Mucosa of descending colon (tissue), 3 donors: Measurements from ENCODE around the gene TBC1D13. TPM values are rescaled to one million over a fixed set of nuclear protein-coding genes. Genes with fewer than 3 reads are reported as not detected.

Experiments
- ATAC-seq: fragments of 200-7000 bp; cut with Tn5 transposase; one replicate; pipeline ENCODE4 v1.9.1; 2020; ENCODE audit warnings: mild to moderate bottlenecking, moderate library complexity
- DNase-seq, 3 donors: peaks; one replicate each; pipeline ENCODE4 v3.0.0-alpha.2; 2020
- H3K36me3 ChIP-seq: fragments of 200-600 bp; one replicate; pipeline ENCODE4 v1.8.0; 2021; ENCODE audit warnings: low read depth, mild to moderate bottlenecking
- H3K4me1 ChIP-seq: fragments of 200-600 bp; one replicate; pipeline ENCODE4 v1.8.0; 2021; ENCODE audit warnings: low read depth, mild to moderate bottlenecking
- H3K4me3 ChIP-seq: fragments of 200-600 bp; one replicate; pipeline ENCODE4 v1.8.0; 2021; ENCODE audit warnings: mild to moderate bottlenecking
- H3K9me3 ChIP-seq: fragments of 200-600 bp; one replicate; pipeline ENCODE4 v1.8.0; 2021; ENCODE audit warnings: mild to moderate bottlenecking
- intact Hi-C, 2 donors: fragments of 100-400 bp; cut with DNase I in 1 of 2; cut with micrococcal nuclease in 1 of 2; formaldehyde crosslinking; loops; one replicate each; pipeline versions ENCODE4 v1.11.0 to v1.11.1; 2022; cut with DNase I, micrococcal nuclease
- total RNA-seq, 3 donors: library from RNA; stranded (reverse); fragmentation: NEBNext Ultra II Directional in 2 of 3; extraction: Animal tissue kit (Norgen Biotek cat#: 25700) in 2 of 3; gene quantifications; one replicate each; pipeline versions ENCODE4 v1.2.1 to v1.2.4, GENCODE V29; 2021 to 2023
- TF ChIP-seq, protein P1 (sequence below): fragments of 200-600 bp; IDR thresholded peaks from one replicate; pipeline ENCODE4 v1.8.0; 2022; ENCODE audit warnings: antibody characterized with exemption, mild to moderate bottlenecking
- donor health status: DM: no; HTN: no; CAD: no; lungs with moderate emphysema.
- donor health status: DM: no; HTN: no; CAD: no.
- donor health status: DM: no; HTN: yes; CAD: no.

Gene TBC1D13
- total RNA-seq, 3 donors from 2014 or later, result 20.6 to 30.6 (median 25.9) TPM

DNA sequence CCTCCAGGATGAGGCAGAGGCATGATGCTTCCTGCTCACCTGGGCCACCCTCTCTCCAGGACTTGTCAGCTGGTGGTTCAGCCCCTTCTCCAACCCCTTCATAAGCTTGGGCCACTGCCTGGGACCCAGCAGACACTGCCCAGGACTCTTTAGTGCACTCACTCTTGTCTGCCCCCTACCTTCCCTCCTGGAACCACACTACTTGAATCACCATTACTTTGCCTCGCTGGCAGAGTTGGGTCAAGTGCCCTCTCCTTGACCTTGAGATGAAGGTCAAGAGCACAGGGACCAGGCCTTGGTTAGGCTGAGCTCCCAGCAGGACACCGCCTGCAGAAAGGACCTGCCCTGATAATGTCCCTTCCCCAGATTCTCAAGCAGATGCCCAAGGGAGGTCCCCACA lies 22.8 kb downstream of the TBC1D13 start:
- H3K4me1 ChIP-seq, result no peaks in the 10 kb centered on the region
- H3K4me3 ChIP-seq, result no peak overlapping the region
- intact Hi-C loops, result no loop called here
- H3K9me3 ChIP-seq, result no peaks in the 10 kb centered on the region
- ATAC-seq (no peak), DNase-seq (no peak)
- H3K36me3 ChIP-seq, result peaks cover 7% of the 10 kb centered on the region
- TF ChIP-seq, protein P1, sequence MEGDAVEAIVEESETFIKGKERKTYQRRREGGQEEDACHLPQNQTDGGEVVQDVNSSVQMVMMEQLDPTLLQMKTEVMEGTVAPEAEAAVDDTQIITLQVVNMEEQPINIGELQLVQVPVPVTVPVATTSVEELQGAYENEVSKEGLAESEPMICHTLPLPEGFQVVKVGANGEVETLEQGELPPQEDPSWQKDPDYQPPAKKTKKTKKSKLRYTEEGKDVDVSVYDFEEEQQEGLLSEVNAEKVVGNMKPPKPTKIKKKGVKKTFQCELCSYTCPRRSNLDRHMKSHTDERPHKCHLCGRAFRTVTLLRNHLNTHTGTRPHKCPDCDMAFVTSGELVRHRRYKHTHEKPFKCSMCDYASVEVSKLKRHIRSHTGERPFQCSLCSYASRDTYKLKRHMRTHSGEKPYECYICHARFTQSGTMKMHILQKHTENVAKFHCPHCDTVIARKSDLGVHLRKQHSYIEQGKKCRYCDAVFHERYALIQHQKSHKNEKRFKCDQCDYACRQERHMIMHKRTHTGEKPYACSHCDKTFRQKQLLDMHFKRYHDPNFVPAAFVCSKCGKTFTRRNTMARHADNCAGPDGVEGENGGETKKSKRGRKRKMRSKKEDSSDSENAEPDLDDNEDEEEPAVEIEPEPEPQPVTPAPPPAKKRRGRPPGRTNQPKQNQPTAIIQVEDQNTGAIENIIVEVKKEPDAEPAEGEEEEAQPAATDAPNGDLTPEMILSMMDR, result no peak

DNA sequence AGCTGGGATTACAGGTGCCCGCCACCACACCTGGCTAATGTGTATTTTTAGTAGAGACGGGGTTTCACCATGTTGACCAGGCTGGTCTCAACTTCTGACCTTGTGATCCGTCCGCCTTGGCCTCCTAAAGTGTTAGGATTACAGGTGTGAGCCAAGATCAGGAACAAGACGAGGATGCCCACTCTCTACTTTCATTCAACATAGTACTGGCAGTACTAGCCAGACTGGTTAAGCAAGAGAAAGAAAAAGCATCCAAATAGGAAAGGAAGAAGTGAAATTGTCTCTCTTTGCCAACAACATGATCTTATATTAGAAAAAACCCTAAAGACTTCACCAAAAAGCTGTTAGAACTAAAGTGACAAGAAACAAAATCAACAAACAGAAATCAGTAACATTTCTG lies 23.8 kb downstream of the TBC1D13 start:
- TF ChIP-seq, protein P1, result no peak
- Histone ChIP-seq H3K9me3 (no peaks in the 10 kb centered on the region), H3K4me1 (no peaks in the 10 kb centered on the region), H3K36me3 (peaks cover 6% of the 10 kb centered on the region), H3K4me3 (no peak overlapping the region)
- ATAC-seq (no peak), DNase-seq (no peak)
- intact Hi-C loops, result no loop called here

GRCh38 chr9:128818099-128818838 lies 31.2 kb downstream of the TBC1D13 start, which contains the start of gene ENDOG:
Gene ENDOG, plus strand, starts transcription at chr9:128818500. Its CDS starts 185 bp downstream, at chr9:128818685.
- intact Hi-C loops, result no loop called here
- TF ChIP-seq, protein P1, result peak; percentile 97
- Histone ChIP-seq H3K9me3 (no peaks in the 10 kb centered on the region), H3K4me3 (peak within 1 kb of the TSS; percentile 46), H3K36me3 (no peaks in the 10 kb centered on the region), H3K4me1 (peaks cover 15% of the 10 kb centered on the region)
- DNase-seq, result peak; percentile 97 to 100 (median 98)
- peak; percentile 98 for ATAC-seq

- ATAC-seq (peak; percentile 35), DNase-seq (peak; percentile 40 to 71 (median 69))
- intact Hi-C loops, result no loop called here
- TF ChIP-seq, protein P1, result no peak
- H3K36me3 ChIP-seq, result no peaks in the 10 kb centered on the region
- no peaks in the 10 kb centered on the region for H3K9me3 ChIP-seq
- H3K4me1 ChIP-seq, result peaks cover 15% of the 10 kb centered on the region
- peak overlapping the region; percentile 46 for H3K4me3 ChIP-seq
Measured at GRCh38 chr9:128818839-128819715, 32.0 kb downstream of the TBC1D13 start.

- H3K36me3 ChIP-seq, result no peaks in the 10 kb centered on the region
- intact Hi-C loops, result no loop called here
- H3K4me3 ChIP-seq, result no peak overlapping the region
- ATAC-seq, result no peak
- H3K9me3 ChIP-seq, result no peaks in the 10 kb centered on the region
- H3K4me1 ChIP-seq, result peaks cover 15% of the 10 kb centered on the region
- TF ChIP-seq, protein P1, result no peak
- DNase-seq, result peak in 1 of 3 donors; percentile 42
Measured at GRCh38 chr9:128819716-128820664, 32.9 kb downstream of the TBC1D13 start.
